Activated CD8-positive, alpha-beta T cell treated with anti-CD3 and anti-CD28 coated beads, Interleukin-2, amount 10 ng/mL, durations not matched to agents 7 days and 5 days (primary cell): ENCODE measurements around the gene XRCC5. TPM values are rescaled to one million over a fixed set of nuclear protein-coding genes. Genes with fewer than 3 reads are reported as not detected.

Experiments used
- ATAC-seq: fragments of 150-1000 bp; cut with Tn5 transposase; one replicate; pipeline ENCODE4 v1.10.0; 2021; ENCODE audit warnings: moderate library complexity
- CTCF ChIA-PET: fragments of 350-600 bp; sonication (Branson Sonifier 250); formaldehyde crosslinking; loops from one replicate; lab custom pipeline; 2021; ENCODE audit warnings: antibody characterized with exemption; lab: Charles Lee
- POLR2A ChIA-PET: fragments of 350-600 bp; sonication (Branson Sonifier 250); formaldehyde crosslinking; loops from one replicate; lab custom pipeline; 2021; ENCODE audit warnings: antibody characterized with exemption; lab: Charles Lee
- DNase-seq: peaks from one replicate; pipeline ENCODE4 v3.0.0-alpha.2; 2020
- H3K27ac Mint-ChIP-seq: one replicate; pipeline ENCODE4 v1.8.0; 2021; ENCODE audit warnings: mild to moderate bottlenecking, mixed read lengths
- H3K27me3 Mint-ChIP-seq: one replicate; pipeline ENCODE4 v1.8.0; 2021; ENCODE audit warnings: low read depth, mixed read lengths
- H3K36me3 Mint-ChIP-seq: one replicate; pipeline ENCODE4 v1.8.0; 2021; ENCODE audit warnings: low read depth, mixed read lengths
- H3K4me1 Mint-ChIP-seq: one replicate; pipeline ENCODE4 v1.8.0; 2021; ENCODE audit warnings: low read depth, mixed read lengths
- H3K4me3 Mint-ChIP-seq: one replicate; pipeline ENCODE4 v1.8.0; 2021; ENCODE audit warnings: mild to moderate bottlenecking, mixed read lengths
- H3K9me3 Mint-ChIP-seq: one replicate; pipeline ENCODE4 v1.8.0; 2022; ENCODE audit warnings: mixed read lengths; ENCODE audit not compliant: insufficient read depth
- total RNA-seq, 2 experiments: library from RNA; stranded (reverse); gene quantifications; one replicate each; pipeline ENCODE4 v1.2.3, GENCODE V29; 2021

The XRCC5 gene
- total RNA-seq, 2 experiments from 2014 or later, result 362 to 394 TPM

DNA sequence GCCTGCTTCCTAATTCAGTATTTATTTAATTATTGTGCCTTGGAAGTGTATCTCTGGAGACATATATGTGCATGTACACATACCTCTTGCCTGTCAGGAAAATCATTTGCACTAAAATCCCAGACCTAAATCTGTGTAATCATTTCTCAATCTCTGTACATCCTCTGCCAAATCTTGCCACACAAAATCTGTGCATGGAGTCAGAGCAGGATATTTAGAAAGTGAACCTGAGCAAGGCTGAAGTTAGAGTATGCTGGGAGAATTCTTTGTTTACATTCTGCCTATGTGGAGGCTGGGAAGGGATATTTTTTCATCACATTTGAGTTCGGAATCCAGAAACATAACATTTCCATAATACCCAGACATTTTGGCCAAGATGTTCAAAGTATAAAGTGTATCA, 9.3 kb downstream of the XRCC5 start:
- no peaks in the 10 kb centered on the region for H3K27me3 Mint-ChIP-seq
- ChIA-PET POLR2A (interaction anchor here (2.3 to 2.4 kb wide), 2 partner anchors 8 to 10 kb away, joined by 9 to 11 read pairs; partner anchors contain the start of gene XRCC5), CTCF (interaction anchor here (0.8 to 2.7 kb wide), 5 partner anchors 9 to 86 kb away, joined by 3 to 42 read pairs (median 3); partner anchors contain the start of gene XRCC5)
- no peak overlapping the region for H3K4me3 Mint-ChIP-seq
- H3K27ac Mint-ChIP-seq, result peak overlapping the region; percentile 64
- no peaks in the 10 kb centered on the region for H3K9me3 Mint-ChIP-seq
- H3K36me3 Mint-ChIP-seq, result peaks cover 90% of the 10 kb centered on the region
- ATAC-seq (no peak), DNase-seq (no peak)
- H3K4me1 Mint-ChIP-seq, result peaks cover 83% of the 10 kb centered on the region

GRCh38 chr2:216119146-216119545, 10.0 kb downstream of the XRCC5 start:
- Mint-ChIP-seq H3K4me1 (peaks cover 79% of the 10 kb centered on the region), H3K36me3 (peaks cover 89% of the 10 kb centered on the region), H3K9me3 (no peaks in the 10 kb centered on the region), H3K4me3 (peak overlapping the region; percentile 34), H3K27me3 (no peaks in the 10 kb centered on the region), H3K27ac (peak overlapping the region; percentile 88)
- DNase-seq (no peak), ATAC-seq (no peak)
- CTCF ChIA-PET, result interaction anchor here (0.8 to 2.7 kb wide), 11 partner anchors 9 to 103 kb away, joined by 3 to 42 read pairs (median 4); partner anchors contain the start of gene XRCC5
- POLR2A ChIA-PET, result interaction anchor here (0.7 to 2.4 kb wide), 3 partner anchors 9 to 11 kb away, joined by 3 to 11 read pairs (median 9); partner anchors contain the start of gene XRCC5

DNA sequence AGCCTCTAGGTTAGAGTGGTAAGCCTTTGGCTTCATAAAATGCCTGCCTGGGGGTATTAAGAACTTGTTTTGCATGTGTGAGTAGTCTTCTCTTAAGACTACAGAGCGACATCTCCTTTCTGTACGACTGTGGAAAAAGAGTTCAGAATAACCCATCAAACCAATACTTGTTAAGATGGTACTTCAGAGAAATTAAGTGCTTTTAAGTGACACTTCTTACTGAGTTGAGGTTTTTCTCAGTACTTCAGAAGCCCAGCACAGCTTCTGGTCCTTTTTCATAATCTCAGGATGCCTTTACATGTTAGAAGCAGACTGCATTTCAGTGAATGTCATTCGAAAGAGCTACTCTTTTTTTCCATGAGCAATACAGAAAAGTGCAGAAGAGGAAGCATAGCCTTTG, 10.8 kb downstream of the XRCC5 start:
- Mint-ChIP-seq H3K36me3 (peaks cover 87% of the 10 kb centered on the region), H3K9me3 (no peaks in the 10 kb centered on the region), H3K4me3 (peak overlapping the region; percentile 52), H3K4me1 (peaks cover 77% of the 10 kb centered on the region), H3K27me3 (no peaks in the 10 kb centered on the region), H3K27ac (peak overlapping the region; percentile 88)
- POLR2A ChIA-PET, result interaction anchor here (2.3 to 2.4 kb wide), 2 partner anchors 10 to 12 kb away, joined by 9 to 11 read pairs; partner anchors contain the start of gene XRCC5
- ATAC-seq, result peak; percentile 88
- peak; percentile 31 for DNase-seq
- CTCF ChIA-PET, result interaction anchor here (0.6 to 2.7 kb wide), 9 partner anchors 10 to 286 kb away, joined by 3 to 42 read pairs (median 4); partner anchors contain the start of gene XRCC5

GRCh38 chr2:216121255-216121654, 12.1 kb downstream of the XRCC5 start:
- Mint-ChIP-seq H3K4me3 (no peak overlapping the region), H3K27ac (peak overlapping the region; percentile 79), H3K9me3 (no peaks in the 10 kb centered on the region), H3K27me3 (no peaks in the 10 kb centered on the region), H3K36me3 (peaks cover 88% of the 10 kb centered on the region), H3K4me1 (peaks cover 73% of the 10 kb centered on the region)
- ATAC-seq (no peak), DNase-seq (no peak)
- ChIA-PET CTCF (interaction anchor here (0.6 kb wide), 1 partner anchor 62 kb away, joined by 3 read pairs; no protein-coding TSS in a partner anchor), POLR2A (no interaction called here)

DNA sequence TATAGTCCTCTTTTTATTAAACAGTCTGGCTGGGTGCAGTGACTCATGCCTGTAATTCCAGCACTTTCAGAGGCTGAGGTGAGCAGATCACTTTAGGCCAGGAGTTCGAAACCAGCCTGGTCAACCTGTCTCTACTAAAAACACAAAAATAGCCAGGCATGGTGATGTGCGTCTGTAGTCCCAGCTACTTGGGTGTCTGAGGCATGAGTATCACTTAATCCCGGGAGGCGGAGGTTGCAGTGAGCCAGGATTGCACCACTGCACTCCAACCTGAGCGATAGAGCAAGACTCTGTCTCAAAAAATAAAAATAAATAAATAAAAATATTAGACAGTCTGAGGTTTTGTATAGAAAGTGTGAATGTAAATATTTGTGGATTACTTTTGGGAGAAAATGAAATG, 17.8 kb downstream of the XRCC5 start:
- Mint-ChIP-seq H3K9me3 (no peaks in the 10 kb centered on the region), H3K4me3 (no peak overlapping the region), H3K4me1 (peaks cover 32% of the 10 kb centered on the region), H3K27ac (no peak overlapping the region), H3K36me3 (peaks cover 79% of the 10 kb centered on the region), H3K27me3 (no peaks in the 10 kb centered on the region)
- CTCF ChIA-PET, result interaction anchor here (0.7 to 4.0 kb wide), 3 partner anchors 8 to 93 kb away, joined by 3 to 14 read pairs (median 4); no protein-coding TSS in a partner anchor
- POLR2A ChIA-PET, result no interaction called here
- DNase-seq, result no peak
- no peak for ATAC-seq

DNA sequence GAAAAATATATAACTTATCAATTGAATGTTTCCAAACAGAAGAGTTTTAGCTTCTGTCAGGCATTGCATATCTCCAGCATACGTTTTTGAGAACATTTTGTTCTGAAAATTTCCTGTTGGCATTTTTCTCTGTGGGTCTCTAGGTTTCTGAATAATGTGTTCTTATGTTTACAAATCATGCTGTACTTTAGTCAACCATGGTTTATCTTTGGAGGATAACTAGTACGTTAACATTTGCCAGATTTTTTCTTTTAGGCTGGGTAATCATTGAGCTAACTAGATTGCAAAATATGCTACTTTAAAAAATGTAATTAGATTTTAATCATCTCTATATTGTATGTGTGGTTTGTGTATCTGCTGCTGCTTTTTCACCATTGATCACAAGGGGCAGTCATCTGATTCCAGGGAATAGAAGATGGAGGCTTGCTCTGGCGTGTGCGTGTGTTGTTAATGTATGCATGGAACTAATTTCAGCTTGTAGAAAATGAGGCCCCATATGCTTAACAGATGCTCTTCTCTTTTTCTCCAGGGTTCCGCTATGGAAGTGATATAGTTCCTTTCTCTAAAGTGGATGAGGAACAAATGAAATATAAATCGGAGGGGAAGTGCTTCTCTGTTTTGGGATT, 21.3 kb downstream of the XRCC5 start:
- Mint-ChIP-seq H3K4me3 (no peak overlapping the region), H3K9me3 (no peaks in the 10 kb centered on the region), H3K4me1 (peaks cover 27% of the 10 kb centered on the region), H3K27me3 (no peaks in the 10 kb centered on the region), H3K27ac (peak overlapping the region; percentile 39), H3K36me3 (peaks cover 82% of the 10 kb centered on the region)
- DNase-seq, result no peak
- ChIA-PET POLR2A (interaction anchor here (0.6 to 0.8 kb wide), 2 partner anchors 13 to 796 kb away, joined by 3 to 5 read pairs; no protein-coding TSS in a partner anchor), CTCF (interaction anchor here (0.9 to 1.3 kb wide), 2 partner anchors 12 to 274 kb away, joined by 3 to 4 read pairs; no protein-coding TSS in a partner anchor)
- no peak for ATAC-seq

GRCh38 chr2:216131175-216131926, 22.2 kb downstream of the XRCC5 start:
- Mint-ChIP-seq H3K36me3 (peaks cover 82% of the 10 kb centered on the region), H3K9me3 (no peaks in the 10 kb centered on the region)
- no peak for ATAC-seq

DNA sequence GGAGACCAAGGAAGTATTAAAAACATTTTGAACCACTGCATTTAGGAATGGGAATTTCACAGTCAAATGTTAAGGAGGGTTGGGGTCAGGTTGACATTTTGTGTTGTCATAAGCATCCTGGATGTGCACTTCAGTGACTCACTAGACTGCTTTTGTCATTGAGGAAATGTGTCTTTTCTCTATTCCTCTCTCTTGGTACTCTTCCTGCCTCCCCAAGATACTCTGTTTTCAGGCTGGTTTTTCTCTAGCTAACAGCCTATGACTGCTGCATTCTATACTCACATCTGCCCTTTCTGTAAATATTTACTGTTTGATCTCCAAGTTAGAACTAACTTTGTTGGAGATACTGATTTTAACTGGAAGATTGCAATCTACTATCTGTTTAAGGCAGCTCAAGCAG, 23.4 kb downstream of the XRCC5 start:
- CTCF ChIA-PET, result interaction anchor here (1.3 to 3.0 kb wide), 4 partner anchors 9 to 22 kb away, joined by 4 to 9 read pairs (median 6); no protein-coding TSS in a partner anchor
- Mint-ChIP-seq H3K9me3 (no peaks in the 10 kb centered on the region), H3K4me1 (peaks cover 20% of the 10 kb centered on the region), H3K27me3 (no peaks in the 10 kb centered on the region), H3K4me3 (no peak overlapping the region), H3K27ac (no peak overlapping the region), H3K36me3 (peaks cover 84% of the 10 kb centered on the region)
- no peak for DNase-seq
- POLR2A ChIA-PET, result no interaction called here
- no peak for ATAC-seq

More at GRCh38 chr2:216131175-216131926, 22.2 kb downstream of the XRCC5 start:
- no peak overlapping the region for H3K4me3 Mint-ChIP-seq
- peaks cover 22% of the 10 kb centered on the region for H3K4me1 Mint-ChIP-seq
- no peak for DNase-seq
- no peaks in the 10 kb centered on the region for H3K27me3 Mint-ChIP-seq
- CTCF ChIA-PET, result interaction anchor here (0.9 to 3.0 kb wide), 3 partner anchors 11 to 273 kb away, joined by 3 to 9 read pairs (median 4); no protein-coding TSS in a partner anchor
- POLR2A ChIA-PET, result interaction anchor here (0.8 kb wide), 1 partner anchor 12 kb away, joined by 3 read pairs; no protein-coding TSS in a partner anchor
- H3K27ac Mint-ChIP-seq, result peak overlapping the region; percentile 40

GRCh38 chr2:216133397-216133796, 24.2 kb downstream of the XRCC5 start:
- H3K27me3 Mint-ChIP-seq, result no peaks in the 10 kb centered on the region
- ChIA-PET POLR2A (no interaction called here), CTCF (interaction anchor here (1.2 to 3.0 kb wide), 5 partner anchors 8 to 23 kb away, joined by 4 to 9 read pairs (median 5); no protein-coding TSS in a partner anchor)
- peak overlapping the region; percentile 31 for H3K27ac Mint-ChIP-seq
- ATAC-seq (no peak), DNase-seq (no peak)
- H3K36me3 Mint-ChIP-seq, result peaks cover 86% of the 10 kb centered on the region
- no peaks in the 10 kb centered on the region for H3K9me3 Mint-ChIP-seq
- H3K4me1 Mint-ChIP-seq, result peaks cover 17% of the 10 kb centered on the region
- no peak overlapping the region for H3K4me3 Mint-ChIP-seq

DNA sequence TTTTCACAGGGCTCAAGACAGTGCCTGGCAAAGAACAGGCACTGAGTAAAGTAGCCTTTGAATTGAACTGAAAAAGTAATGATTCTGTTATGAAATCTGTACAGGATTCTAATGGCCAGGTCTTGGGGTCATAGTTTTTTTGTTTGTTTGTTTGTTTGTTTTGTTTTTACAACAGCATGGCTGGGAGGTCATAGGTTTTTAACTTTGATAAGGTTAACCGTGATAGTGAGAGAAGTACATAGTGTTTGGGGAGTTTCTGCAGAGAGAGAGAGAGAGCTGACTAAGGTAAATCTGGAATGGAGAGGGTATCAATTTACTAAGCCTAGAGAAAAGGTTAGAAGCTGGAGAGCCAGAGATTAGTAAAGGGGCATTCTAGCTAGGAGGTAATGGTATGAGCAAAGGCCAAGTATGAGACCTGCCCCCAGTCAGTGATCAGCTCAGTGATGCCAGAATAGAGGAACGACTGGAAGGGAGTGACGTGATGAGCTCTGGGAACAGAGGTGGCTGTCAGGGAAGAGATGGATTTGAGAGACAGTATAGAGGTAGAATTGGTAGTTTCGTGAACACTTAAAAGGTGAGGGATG, 25.9 kb downstream of the XRCC5 start:
- Mint-ChIP-seq H3K27ac (peak overlapping the region; percentile 51), H3K27me3 (no peaks in the 10 kb centered on the region), H3K36me3 (peaks cover 89% of the 10 kb centered on the region), H3K4me1 (peaks cover 23% of the 10 kb centered on the region), H3K9me3 (no peaks in the 10 kb centered on the region), H3K4me3 (no peak overlapping the region)
- DNase-seq (no peak), ATAC-seq (no peak)
- CTCF ChIA-PET, result interaction anchor here (1.2 kb wide), 2 partner anchors 15 to 20 kb away, joined by 3 read pairs; no protein-coding TSS in a partner anchor
- POLR2A ChIA-PET, result no interaction called here

- Mint-ChIP-seq H3K4me1 (peaks cover 29% of the 10 kb centered on the region), H3K36me3 (peaks cover 69% of the 10 kb centered on the region), H3K27ac (peak overlapping the region; percentile 0), H3K9me3 (no peaks in the 10 kb centered on the region), H3K4me3 (no peak overlapping the region), H3K27me3 (no peaks in the 10 kb centered on the region)
- DNase-seq, result peak; percentile 54
- no peak for ATAC-seq
- CTCF ChIA-PET, result interaction anchor here (0.6 to 4.4 kb wide), 11 partner anchors 9 to 117 kb away, joined by 3 to 36 read pairs (median 7); partner anchors contain the start of gene XRCC5
- POLR2A ChIA-PET, result no interaction called here
Measured at GRCh38 chr2:216139884-216140283, 30.7 kb downstream of the XRCC5 start.
